Measurements from ENCODE around the gene KRTAP5-7. TPM values are rescaled to one million over a fixed set of nuclear protein-coding genes. Genes with fewer than 3 reads are reported as not detected.

The KRTAP5-7 gene
- polyA plus RNA-seq, 1 of the 3 experiments (the other 2 are of a cell fraction) = 0.07 TPM

DNA sequence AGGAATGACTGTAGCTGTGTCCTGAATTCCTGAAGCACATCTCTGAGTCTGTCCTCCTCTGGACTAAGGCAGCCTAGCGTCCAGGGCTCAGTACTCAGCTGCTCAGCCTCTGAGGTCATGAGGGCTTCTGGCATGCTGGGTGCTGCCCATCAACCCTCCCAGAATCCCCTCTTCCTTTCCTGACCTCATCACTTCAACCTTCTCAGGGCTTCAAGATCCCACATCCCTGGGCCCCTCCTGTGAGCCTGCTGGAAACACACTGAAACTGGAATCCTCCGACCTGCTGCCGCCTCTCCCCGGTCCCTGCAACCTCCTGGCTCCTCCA, 11.6 kb downstream of the KRTAP5-7 start:
- CTCF ChIA-PET = no interaction called here
- Histone ChIP-seq H3K9ac (no peak overlapping the region), H3K79me2 (ENCODE audit: insufficient read depth) (no peaks in the 10 kb centered on the region), H3F3A (replicated peaks; ENCODE audit: insufficient read depth) (no peaks in the 10 kb centered on the region), H2AFZ (ENCODE audit: low read depth) (no peak overlapping the region), H3K27ac (ENCODE audit: low read depth in 2 of 2, low read length in 1 of 2) (no peak overlapping the region), H4K20me1 (ENCODE audit: insufficient read depth) (no peaks in the 10 kb centered on the region), H3K4me3 (ENCODE audit: low read depth in 2 of 2, low read length in 1 of 2) (no peak overlapping the region), H3K4me1 (ENCODE audit: control insufficient read depth in 1 of 2, insufficient read depth in 2 of 2, low read depth in 1 of 2, low read length in 1 of 2) (peaks cover 0 to 10% of the 10 kb centered on the region in 2 experiments; a peak in 1 of 4 replicates), H3K9me3 (no peaks in the 10 kb centered on the region), H3K27me3 (ENCODE audit: insufficient read depth) (no peaks in the 10 kb centered on the region), H3K9me2 (no peaks in the 10 kb centered on the region), H3K36me3 (replicated peaks in 1 of 2; ENCODE audit: control insufficient read depth in 1 of 2, insufficient read depth in 2 of 2, low read length in 1 of 2) (no peaks in the 10 kb centered on the region), H3K4me2 (no peak overlapping the region)
- POLR2A ChIA-PET = no interaction called here
- 55% methylated on average over 4 of the region's 4 CpGs for WGBS (ENCODE audit: low lambda C conversion rate)
- TF ChIP-seq CHD2 (IDR thresholded peaks at IDR 0.05; ENCODE audit: low read length, partially characterized antibody) (no peak), NFIC (IDR thresholded peaks at IDR 0.05; ENCODE audit: borderline replicate concordance) (no peak), FOXM1 (IDR thresholded peaks at IDR 0.05; ENCODE audit: low read depth) (no peak), FOXJ3 (CRISPR knock-in tag; IDR thresholded peaks at IDR 0.05) (no peak), TCF12 (IDR thresholded peaks at IDR 0.05) (no peak), MEF2A (IDR thresholded peaks at IDR 0.05; ENCODE audit: borderline replicate concordance, low read depth) (no peak), EP300 (IDR thresholded peaks at IDR 0.05; ENCODE audit: borderline replicate concordance in 1 of 2, low read depth in 1 of 2, low read length in 1 of 2) (no peak), SIN3A (IDR thresholded peaks at IDR 0.05; ENCODE audit: borderline replicate concordance, low read depth, low read length) (no peak), FOSL2 (IDR thresholded peaks at IDR 0.05; ENCODE audit: borderline replicate concordance, low read depth) (no peak), GATA2 (CRISPR knock-in tag; IDR thresholded peaks at IDR 0.05) (no peak), RXRA (IDR thresholded peaks at IDR 0.05; ENCODE audit: borderline replicate concordance, low read depth) (no peak), MXI1 (IDR thresholded peaks at IDR 0.05; ENCODE audit: low read depth, low read length) (no peak), RCOR1 (IDR thresholded peaks at IDR 0.05; ENCODE audit: low read length) (no peak)
- TF ChIP-seq, protein P1, sequence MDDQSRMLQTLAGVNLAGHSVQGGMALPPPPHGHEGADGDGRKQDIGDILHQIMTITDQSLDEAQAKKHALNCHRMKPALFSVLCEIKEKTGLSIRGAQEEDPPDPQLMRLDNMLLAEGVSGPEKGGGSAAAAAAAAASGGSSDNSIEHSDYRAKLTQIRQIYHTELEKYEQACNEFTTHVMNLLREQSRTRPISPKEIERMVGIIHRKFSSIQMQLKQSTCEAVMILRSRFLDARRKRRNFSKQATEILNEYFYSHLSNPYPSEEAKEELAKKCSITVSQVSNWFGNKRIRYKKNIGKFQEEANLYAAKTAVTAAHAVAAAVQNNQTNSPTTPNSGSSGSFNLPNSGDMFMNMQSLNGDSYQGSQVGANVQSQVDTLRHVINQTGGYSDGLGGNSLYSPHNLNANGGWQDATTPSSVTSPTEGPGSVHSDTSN (IDR thresholded peaks at IDR 0.05) = no peak
- TF ChIP-seq, protein P2, sequence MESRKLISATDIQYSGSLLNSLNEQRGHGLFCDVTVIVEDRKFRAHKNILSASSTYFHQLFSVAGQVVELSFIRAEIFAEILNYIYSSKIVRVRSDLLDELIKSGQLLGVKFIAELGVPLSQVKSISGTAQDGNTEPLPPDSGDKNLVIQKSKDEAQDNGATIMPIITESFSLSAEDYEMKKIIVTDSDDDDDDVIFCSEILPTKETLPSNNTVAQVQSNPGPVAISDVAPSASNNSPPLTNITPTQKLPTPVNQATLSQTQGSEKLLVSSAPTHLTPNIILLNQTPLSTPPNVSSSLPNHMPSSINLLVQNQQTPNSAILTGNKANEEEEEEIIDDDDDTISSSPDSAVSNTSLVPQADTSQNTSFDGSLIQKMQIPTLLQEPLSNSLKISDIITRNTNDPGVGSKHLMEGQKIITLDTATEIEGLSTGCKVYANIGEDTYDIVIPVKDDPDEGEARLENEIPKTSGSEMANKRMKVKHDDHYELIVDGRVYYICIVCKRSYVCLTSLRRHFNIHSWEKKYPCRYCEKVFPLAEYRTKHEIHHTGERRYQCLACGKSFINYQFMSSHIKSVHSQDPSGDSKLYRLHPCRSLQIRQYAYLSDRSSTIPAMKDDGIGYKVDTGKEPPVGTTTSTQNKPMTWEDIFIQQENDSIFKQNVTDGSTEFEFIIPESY (IDR thresholded peaks at IDR 0.05; ENCODE audit: borderline replicate concordance, low read depth) = no peak
- TF ChIP-seq, protein P3, sequence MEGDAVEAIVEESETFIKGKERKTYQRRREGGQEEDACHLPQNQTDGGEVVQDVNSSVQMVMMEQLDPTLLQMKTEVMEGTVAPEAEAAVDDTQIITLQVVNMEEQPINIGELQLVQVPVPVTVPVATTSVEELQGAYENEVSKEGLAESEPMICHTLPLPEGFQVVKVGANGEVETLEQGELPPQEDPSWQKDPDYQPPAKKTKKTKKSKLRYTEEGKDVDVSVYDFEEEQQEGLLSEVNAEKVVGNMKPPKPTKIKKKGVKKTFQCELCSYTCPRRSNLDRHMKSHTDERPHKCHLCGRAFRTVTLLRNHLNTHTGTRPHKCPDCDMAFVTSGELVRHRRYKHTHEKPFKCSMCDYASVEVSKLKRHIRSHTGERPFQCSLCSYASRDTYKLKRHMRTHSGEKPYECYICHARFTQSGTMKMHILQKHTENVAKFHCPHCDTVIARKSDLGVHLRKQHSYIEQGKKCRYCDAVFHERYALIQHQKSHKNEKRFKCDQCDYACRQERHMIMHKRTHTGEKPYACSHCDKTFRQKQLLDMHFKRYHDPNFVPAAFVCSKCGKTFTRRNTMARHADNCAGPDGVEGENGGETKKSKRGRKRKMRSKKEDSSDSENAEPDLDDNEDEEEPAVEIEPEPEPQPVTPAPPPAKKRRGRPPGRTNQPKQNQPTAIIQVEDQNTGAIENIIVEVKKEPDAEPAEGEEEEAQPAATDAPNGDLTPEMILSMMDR (IDR thresholded peaks at IDR 0.05) = no peak
- TF ChIP-seq, protein P4, sequence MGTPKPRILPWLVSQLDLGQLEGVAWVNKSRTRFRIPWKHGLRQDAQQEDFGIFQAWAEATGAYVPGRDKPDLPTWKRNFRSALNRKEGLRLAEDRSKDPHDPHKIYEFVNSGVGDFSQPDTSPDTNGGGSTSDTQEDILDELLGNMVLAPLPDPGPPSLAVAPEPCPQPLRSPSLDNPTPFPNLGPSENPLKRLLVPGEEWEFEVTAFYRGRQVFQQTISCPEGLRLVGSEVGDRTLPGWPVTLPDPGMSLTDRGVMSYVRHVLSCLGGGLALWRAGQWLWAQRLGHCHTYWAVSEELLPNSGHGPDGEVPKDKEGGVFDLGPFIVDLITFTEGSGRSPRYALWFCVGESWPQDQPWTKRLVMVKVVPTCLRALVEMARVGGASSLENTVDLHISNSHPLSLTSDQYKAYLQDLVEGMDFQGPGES (IDR thresholded peaks at IDR 0.05; ENCODE audit: low read depth, low read length) = no peak
- no peak for DNase-seq

Data from SK-N-SH (cell line).